ENCODE data around the gene PTPRT.

PTPRT gene

DNA sequence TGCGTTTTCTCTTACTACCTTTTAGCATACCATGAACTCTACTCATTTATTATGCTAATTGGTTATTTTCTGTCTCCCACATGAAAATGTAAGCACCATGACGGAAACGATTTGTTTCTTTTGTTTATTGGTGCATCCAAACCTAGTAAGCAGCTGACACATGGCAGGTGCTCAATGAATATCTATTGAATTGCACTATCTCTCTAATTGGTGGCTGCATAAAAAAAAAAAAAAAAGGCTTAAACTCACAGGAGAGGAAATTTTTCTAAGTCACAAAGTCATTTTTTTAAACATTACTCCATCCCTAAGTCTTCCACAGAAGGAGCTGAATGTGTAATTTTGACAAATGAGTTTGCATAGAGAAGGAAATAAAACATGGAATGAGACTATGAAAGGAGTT lies 608.4 kb downstream of the PTPRT start:
- no peak overlapping the region for H3K4me3 ChIP-seq (ENCODE audit: low read depth, low read length)
- TF ChIP-seq, protein P1, sequence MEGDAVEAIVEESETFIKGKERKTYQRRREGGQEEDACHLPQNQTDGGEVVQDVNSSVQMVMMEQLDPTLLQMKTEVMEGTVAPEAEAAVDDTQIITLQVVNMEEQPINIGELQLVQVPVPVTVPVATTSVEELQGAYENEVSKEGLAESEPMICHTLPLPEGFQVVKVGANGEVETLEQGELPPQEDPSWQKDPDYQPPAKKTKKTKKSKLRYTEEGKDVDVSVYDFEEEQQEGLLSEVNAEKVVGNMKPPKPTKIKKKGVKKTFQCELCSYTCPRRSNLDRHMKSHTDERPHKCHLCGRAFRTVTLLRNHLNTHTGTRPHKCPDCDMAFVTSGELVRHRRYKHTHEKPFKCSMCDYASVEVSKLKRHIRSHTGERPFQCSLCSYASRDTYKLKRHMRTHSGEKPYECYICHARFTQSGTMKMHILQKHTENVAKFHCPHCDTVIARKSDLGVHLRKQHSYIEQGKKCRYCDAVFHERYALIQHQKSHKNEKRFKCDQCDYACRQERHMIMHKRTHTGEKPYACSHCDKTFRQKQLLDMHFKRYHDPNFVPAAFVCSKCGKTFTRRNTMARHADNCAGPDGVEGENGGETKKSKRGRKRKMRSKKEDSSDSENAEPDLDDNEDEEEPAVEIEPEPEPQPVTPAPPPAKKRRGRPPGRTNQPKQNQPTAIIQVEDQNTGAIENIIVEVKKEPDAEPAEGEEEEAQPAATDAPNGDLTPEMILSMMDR (IDR thresholded peaks at IDR 0.05; ENCODE audit: insufficient read depth, low read depth, low read length, missing control alignments): no peak
- DNase-seq (ENCODE audit: low read depth): no peak

DNA sequence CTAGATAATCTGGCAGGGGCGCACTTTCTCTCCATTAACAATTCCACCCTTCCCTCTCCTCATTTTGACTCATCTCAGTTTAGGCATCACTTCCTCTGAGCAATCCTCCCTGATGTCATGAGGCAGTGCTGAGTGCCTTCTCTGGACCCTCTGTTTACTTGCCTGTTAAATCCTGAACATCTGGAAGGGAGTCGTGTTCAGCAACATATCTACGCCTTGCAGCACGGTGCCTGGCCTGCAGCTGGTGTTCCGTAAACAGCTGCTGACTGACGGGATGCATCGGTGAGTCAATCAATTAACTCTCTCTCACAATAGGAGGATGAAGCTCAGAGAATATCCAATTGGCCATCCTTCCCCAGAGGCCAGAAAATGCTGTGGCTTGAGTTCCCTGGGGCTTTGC lies 613.5 kb downstream of the PTPRT start:
- H3K4me3 ChIP-seq (ENCODE audit: low read depth, low read length): no peak overlapping the region
- no peak for DNase-seq (ENCODE audit: low read depth)
- TF ChIP-seq, protein P1 (IDR thresholded peaks at IDR 0.05; ENCODE audit: insufficient read depth, low read depth, low read length, missing control alignments): no peak

DNA sequence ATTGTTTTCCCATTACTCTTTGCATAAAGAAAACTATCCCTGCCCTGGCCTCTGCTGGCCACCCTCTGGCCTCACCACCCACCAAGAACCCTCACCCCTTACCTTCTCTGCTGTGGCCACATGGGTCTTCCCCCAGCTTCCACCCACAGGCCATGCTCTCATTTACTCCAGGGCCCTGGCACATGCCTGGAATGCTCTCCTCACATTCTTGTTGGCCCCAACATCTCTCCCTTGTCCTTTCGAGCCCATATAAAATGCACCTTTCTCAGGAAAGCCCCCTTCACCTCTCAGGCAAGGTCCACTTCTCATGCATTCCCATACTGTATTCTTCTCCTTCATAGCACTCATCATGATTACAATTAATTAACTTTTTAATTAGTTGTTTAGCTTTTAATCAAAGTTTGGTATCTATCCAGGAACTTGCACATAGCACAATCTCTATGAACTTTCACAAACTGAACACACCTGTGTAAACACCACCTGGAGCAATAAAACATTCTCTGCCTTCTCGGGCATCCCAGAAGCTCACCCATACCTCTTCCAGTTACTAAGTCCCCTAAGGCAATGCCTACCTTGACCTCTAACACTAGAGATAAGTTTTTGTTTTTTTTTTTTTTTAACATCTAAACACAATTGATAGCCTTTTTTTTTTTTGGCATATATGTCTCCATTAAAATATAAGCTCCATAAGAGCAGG lies 617.2 kb downstream of the PTPRT start:
- DNase-seq (ENCODE audit: low read depth): no peak
- TF ChIP-seq, protein P1 (IDR thresholded peaks at IDR 0.05; ENCODE audit: insufficient read depth, low read depth, low read length, missing control alignments): no peak
- no peak overlapping the region for H3K4me3 ChIP-seq (ENCODE audit: low read depth, low read length)

DNA sequence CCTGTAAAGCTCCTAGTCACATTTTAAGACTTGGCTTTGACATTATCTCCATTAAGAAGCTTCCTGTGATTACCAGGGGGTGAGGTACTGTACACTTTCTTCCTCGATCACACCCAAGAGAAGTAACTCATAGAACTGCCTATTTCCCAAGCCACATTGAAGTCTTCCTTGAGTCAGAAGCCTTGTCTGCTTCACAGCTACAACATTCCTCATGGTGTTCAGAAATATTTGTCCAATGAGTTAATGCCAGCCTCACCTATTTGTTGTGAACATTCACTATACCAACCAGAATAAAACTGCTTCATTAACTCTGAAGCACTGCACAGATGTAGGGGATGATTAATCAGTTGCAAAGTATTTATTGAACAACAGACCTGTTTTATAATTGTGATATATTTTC lies 622.3 kb downstream of the PTPRT start:
- DNase-seq (ENCODE audit: low read depth): no peak
- TF ChIP-seq, protein P1 (IDR thresholded peaks at IDR 0.05; ENCODE audit: insufficient read depth, low read depth, low read length, missing control alignments): no peak
- no peak overlapping the region for H3K4me3 ChIP-seq (ENCODE audit: low read depth, low read length)

DNA sequence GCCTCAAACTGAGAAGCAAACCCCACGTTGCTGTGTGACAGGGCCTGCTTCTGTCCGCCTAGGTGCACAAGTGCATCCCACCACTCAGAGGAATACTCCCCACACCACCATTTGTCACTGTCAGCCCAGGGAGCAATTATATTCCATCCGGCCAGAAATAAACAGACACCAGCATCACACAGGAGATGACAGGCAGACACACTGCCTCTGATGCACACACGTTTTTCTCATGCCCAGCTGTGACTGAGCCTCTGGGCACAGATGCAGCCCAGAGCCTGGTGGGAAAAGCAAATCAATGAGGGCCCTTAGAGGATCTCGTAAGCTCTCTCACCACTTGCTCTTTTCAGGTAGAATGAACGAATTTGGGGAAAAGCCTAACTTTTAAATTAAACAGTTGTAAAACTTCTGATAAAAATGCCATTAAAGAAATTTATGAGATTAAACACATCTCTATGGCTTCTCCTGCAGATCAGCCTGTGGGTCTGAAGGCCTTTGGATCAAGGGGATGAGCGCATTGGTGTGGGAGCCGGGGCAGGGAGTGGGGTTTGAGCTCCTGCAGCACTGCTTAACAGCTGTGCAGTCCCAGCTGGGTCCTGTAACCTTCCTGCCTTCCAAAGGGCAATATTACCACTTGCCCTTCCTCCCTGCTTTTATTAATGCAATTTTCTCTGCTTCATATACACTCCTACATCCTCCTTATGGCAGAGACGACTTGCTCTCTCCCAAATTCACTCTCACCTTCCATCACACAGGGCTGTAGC lies 624.3 kb downstream of the PTPRT start:
- no peak for DNase-seq (ENCODE audit: low read depth)
- no peak overlapping the region for H3K4me3 ChIP-seq (ENCODE audit: low read depth, low read length)
- TF ChIP-seq, protein P1 (IDR thresholded peaks at IDR 0.05; ENCODE audit: insufficient read depth, low read depth, low read length, missing control alignments): no peak

DNA sequence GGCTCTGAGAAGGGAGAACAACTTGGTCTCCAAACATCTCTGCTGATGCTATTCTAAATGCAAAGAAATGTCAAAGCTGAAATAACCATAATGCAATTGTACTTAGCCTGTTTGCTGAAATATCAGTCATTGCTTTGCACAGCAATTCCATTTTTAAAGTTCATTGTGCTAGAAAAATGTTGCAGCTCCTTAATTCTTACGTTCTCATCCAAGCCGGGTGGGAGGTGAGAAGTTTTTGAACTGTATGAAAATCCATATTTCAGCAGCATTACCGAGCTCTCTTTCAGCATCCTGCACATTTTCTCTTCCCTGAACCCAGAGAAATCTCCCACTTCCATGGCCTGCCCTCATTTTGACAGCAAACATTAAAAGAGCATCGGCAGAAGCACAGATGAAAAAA lies 630.0 kb downstream of the PTPRT start:
- TF ChIP-seq, protein P1 (IDR thresholded peaks at IDR 0.05; ENCODE audit: insufficient read depth, low read depth, low read length, missing control alignments): no peak
- DNase-seq (ENCODE audit: low read depth): no peak
- no peak overlapping the region for H3K4me3 ChIP-seq (ENCODE audit: low read depth, low read length)
